ENCODE results near the gene ATP8A2. TPM values are rescaled to one million over a fixed set of nuclear protein-coding genes. Genes with fewer than 3 reads are reported as not detected.

The ATP8A2 gene
- total and polyA plus RNA-seq, 2 of the 4 experiments (the other 2 are of a cell fraction): 0.02 to 0.18 TPM

DNA sequence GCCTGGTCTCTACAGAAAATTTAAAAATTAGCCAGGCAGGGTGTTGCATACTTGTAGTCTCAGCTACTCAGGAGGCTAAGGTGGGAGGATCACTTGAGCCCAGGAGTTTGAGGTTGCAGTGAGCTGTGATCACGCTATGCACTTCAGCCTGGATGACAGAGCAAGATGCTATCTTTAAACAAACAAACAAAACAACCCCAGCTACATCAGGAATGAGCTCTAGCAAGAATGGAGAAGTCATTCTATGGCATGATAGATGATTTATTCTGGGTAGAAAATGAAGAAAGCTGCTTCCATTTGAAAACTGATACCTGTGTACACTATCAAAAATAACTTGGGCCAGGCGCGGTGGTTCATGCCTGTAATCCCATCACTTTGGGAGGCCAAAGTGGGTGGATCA, 695.8 kb downstream of the ATP8A2 start:
- H3K27me3 ChIP-seq (ENCODE audit: control insufficient read depth, insufficient read depth, low read length): no peaks in the 10 kb centered on the region
- H3K4me3 ChIP-seq (ENCODE audit: insufficient read depth, low read depth, low read length): no peak overlapping the region
- no peak overlapping the region for H2AK5ac ChIP-seq (ENCODE audit: low read depth, low read length)
- H3K9me1 ChIP-seq (ENCODE audit: insufficient read depth, low read length): no peaks in the 10 kb centered on the region
- H3K9me3 ChIP-seq (ENCODE audit: control insufficient read depth, insufficient read depth, low read length): no peaks in the 10 kb centered on the region
- H3K18ac ChIP-seq (ENCODE audit: low read depth, low read length): no peak overlapping the region
- H3K27ac ChIP-seq (ENCODE audit: insufficient read depth, low read length): no peak overlapping the region
- no peak overlapping the region for H2AFZ ChIP-seq (replicated peaks; ENCODE audit: low read length, poor library complexity)
- H2AK9ac ChIP-seq (replicated peaks; ENCODE audit: low read depth, low read length, poor library complexity): no peak overlapping the region
- ATAC-seq (ENCODE audit: low read depth) (no peak), DNase-seq (no peak)
- H2BK120ac ChIP-seq (ENCODE audit: low read depth, low read length): no peak overlapping the region
- H3K14ac ChIP-seq (replicated peaks; ENCODE audit: low read depth, low read length): no peak overlapping the region
- ChIA-PET POLR2A (ENCODE audit: unreplicated experiment) (interaction anchor here (0.6 kb wide), 1 partner anchor 737 kb away, joined by 3 read pairs; no protein-coding TSS in a partner anchor), CTCF (interaction anchor here (1.3 kb wide), 1 partner anchor 493 kb away, joined by 3 read pairs; no protein-coding TSS in a partner anchor)
- intact Hi-C loops (cut with micrococcal nuclease) (no loop called here), dilution Hi-C loops (cut with HindIII; ENCODE audit: low sequenced_read_pairs, unreplicated experiment) (no loop called here), in situ Hi-C loops (cut with MboI; ENCODE audit: low sequenced_read_pairs) (loop anchor here (10.0 kb wide), 1 partner anchor 233 kb away; no protein-coding TSS in a partner anchor)
- H4K91ac ChIP-seq (ENCODE audit: insufficient read depth, low read depth, low read length): no peak overlapping the region
- WGBS, 2 experiments (ENCODE audit: extremely low coverage in 2 of 2, insufficient read length in 1 of 2): no CpG with 5 or more reads among the region's 3 CpGs
- H4K8ac ChIP-seq (ENCODE audit: low read depth in 2 of 2, low read length in 2 of 2): no peak overlapping the region
- no peaks in the 10 kb centered on the region for H3K4me1 ChIP-seq (ENCODE audit: control insufficient read depth, insufficient read depth, low read length)
- H4K20me1 ChIP-seq (ENCODE audit: insufficient read depth, low read length): no peaks in the 10 kb centered on the region
- no peak overlapping the region for H3K9ac ChIP-seq (ENCODE audit: low read depth, low read length)
- no peak overlapping the region for H2BK20ac ChIP-seq (ENCODE audit: low read depth, low read length)
- no peak overlapping the region for H3K4me2 ChIP-seq (ENCODE audit: low read depth, low read length)
- H3K56ac ChIP-seq (ENCODE audit: extremely low read depth, insufficient read depth, low read length): no peak overlapping the region
- no TSS peak for BruUV-seq (replicated peaks)
- TF ChIP-seq FOS (IDR thresholded peaks at IDR 0.05; ENCODE audit: low read depth, low read length): no peak
- no peak for TF ChIP-seq CEBPB (IDR thresholded peaks at IDR 0.05; ENCODE audit: low read depth, low read length)
- TF ChIP-seq NFE2L2 (IDR thresholded peaks at IDR 0.05; ENCODE audit: low read depth, low read length): no peak
- TF ChIP-seq RAD21 (IDR thresholded peaks at IDR 0.05; ENCODE audit: low read length): no peak
- TF ChIP-seq, protein P1, sequence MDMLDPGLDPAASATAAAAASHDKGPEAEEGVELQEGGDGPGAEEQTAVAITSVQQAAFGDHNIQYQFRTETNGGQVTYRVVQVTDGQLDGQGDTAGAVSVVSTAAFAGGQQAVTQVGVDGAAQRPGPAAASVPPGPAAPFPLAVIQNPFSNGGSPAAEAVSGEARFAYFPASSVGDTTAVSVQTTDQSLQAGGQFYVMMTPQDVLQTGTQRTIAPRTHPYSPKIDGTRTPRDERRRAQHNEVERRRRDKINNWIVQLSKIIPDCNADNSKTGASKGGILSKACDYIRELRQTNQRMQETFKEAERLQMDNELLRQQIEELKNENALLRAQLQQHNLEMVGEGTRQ (IDR thresholded peaks at IDR 0.05; ENCODE audit: low read depth, low read length): no peak
- TF ChIP-seq SMC3 (IDR thresholded peaks at IDR 0.05; ENCODE audit: low read depth, low read length): no peak
- no peak for TF ChIP-seq CHD1 (IDR thresholded peaks at IDR 0.05; ENCODE audit: low read depth, low read length)
- TF ChIP-seq, protein P2, sequence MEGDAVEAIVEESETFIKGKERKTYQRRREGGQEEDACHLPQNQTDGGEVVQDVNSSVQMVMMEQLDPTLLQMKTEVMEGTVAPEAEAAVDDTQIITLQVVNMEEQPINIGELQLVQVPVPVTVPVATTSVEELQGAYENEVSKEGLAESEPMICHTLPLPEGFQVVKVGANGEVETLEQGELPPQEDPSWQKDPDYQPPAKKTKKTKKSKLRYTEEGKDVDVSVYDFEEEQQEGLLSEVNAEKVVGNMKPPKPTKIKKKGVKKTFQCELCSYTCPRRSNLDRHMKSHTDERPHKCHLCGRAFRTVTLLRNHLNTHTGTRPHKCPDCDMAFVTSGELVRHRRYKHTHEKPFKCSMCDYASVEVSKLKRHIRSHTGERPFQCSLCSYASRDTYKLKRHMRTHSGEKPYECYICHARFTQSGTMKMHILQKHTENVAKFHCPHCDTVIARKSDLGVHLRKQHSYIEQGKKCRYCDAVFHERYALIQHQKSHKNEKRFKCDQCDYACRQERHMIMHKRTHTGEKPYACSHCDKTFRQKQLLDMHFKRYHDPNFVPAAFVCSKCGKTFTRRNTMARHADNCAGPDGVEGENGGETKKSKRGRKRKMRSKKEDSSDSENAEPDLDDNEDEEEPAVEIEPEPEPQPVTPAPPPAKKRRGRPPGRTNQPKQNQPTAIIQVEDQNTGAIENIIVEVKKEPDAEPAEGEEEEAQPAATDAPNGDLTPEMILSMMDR (conservative IDR thresholded peaks at IDR 0.05; ENCODE audit: low read depth, low read length): no peak
- TF ChIP-seq MXI1 (IDR thresholded peaks at IDR 0.05; ENCODE audit: borderline replicate concordance, low read depth, low read length): no peak
- no peak for TF ChIP-seq RCOR1 (IDR thresholded peaks at IDR 0.05; ENCODE audit: insufficient replicate concordance, low read length)
- no peak for TF ChIP-seq RFX5 (IDR thresholded peaks at IDR 0.05; ENCODE audit: low read depth, low read length)
- TF ChIP-seq, protein P3, sequence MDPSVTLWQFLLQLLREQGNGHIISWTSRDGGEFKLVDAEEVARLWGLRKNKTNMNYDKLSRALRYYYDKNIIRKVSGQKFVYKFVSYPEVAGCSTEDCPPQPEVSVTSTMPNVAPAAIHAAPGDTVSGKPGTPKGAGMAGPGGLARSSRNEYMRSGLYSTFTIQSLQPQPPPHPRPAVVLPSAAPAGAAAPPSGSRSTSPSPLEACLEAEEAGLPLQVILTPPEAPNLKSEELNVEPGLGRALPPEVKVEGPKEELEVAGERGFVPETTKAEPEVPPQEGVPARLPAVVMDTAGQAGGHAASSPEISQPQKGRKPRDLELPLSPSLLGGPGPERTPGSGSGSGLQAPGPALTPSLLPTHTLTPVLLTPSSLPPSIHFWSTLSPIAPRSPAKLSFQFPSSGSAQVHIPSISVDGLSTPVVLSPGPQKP (IDR thresholded peaks at IDR 0.05; ENCODE audit: borderline replicate concordance, low read depth, low read length): no peak
- no peak for TF ChIP-seq POLR2A (IDR thresholded peaks at IDR 0.05; ENCODE audit: low read depth, low read length)
- no peak for TF ChIP-seq BHLHE40 (IDR thresholded peaks at IDR 0.05; ENCODE audit: low read depth, low read length)
- no peak for TF ChIP-seq MAFK (IDR thresholded peaks at IDR 0.05; ENCODE audit: low read depth, low read length)
- TF ChIP-seq MAZ (IDR thresholded peaks at IDR 0.05; ENCODE audit: borderline replicate concordance, low read depth, low read length): no peak
- H3K79me1 ChIP-seq (ENCODE audit: low read depth in 1 of 2, low read length in 2 of 2): no peaks in the 10 kb centered on the region
- H2BK5ac ChIP-seq (ENCODE audit: low read depth, low read length, poor library complexity, severe bottlenecking): no peak overlapping the region
- H3K4ac ChIP-seq (ENCODE audit: low read depth, low read length): no peak overlapping the region
- no peak overlapping the region for H3K23ac ChIP-seq (ENCODE audit: low read depth, low read length)
- no peak overlapping the region for H2BK15ac ChIP-seq (ENCODE audit: low read depth, low read length)
- H4K5ac ChIP-seq (ENCODE audit: low read depth, low read length): no peak overlapping the region
- H3K36me3 ChIP-seq (ENCODE audit: control insufficient read depth, insufficient read depth, low read length): no peaks in the 10 kb centered on the region
